Mesenteric fat pad (tissue), 1 donor: ENCODE results near the gene IL21. TPM values are rescaled to one million over a fixed set of nuclear protein-coding genes. Genes with fewer than 3 reads are reported as not detected.
"Not testable (repeated sequence)": the region's sequence is repeated elsewhere in the genome, so short reads cannot be mapped to it uniquely, and the experiment has no call there.

ENCODE experiments used
- DNase-seq: peaks from one replicate; pipeline ENCODE4 v3.0.0-alpha.2; 2020; ENCODE audit warnings: low spot score
- long read RNA-seq: library from polyadenylated mRNA; unstranded; transcript quantifications from one replicate; pipeline ENCODE4 v2.0.0, GENCODE V29; 2020
- total RNA-seq: library from RNA; stranded (reverse); fragmentation: NEBNext Ultra II Directional; extraction: Animal tissue kit (Norgen Biotek cat#: 25700); gene quantifications from one replicate; pipeline ENCODE4 v1.2.1, GENCODE V29; 2021
- donor health status: DM: yes; HTN: yes; CAD: no.

The IL21 gene
- total RNA-seq: not detected
- long read RNA-seq: 0 reads

GRCh38 chr4:122621016-122621507 is at the start of gene IL21:
TSS of gene IL21 (minus strand) at chr4:122621066. CDS start at chr4:122621011, 55 bp downstream.
- DNase-seq: no peak

DNA sequence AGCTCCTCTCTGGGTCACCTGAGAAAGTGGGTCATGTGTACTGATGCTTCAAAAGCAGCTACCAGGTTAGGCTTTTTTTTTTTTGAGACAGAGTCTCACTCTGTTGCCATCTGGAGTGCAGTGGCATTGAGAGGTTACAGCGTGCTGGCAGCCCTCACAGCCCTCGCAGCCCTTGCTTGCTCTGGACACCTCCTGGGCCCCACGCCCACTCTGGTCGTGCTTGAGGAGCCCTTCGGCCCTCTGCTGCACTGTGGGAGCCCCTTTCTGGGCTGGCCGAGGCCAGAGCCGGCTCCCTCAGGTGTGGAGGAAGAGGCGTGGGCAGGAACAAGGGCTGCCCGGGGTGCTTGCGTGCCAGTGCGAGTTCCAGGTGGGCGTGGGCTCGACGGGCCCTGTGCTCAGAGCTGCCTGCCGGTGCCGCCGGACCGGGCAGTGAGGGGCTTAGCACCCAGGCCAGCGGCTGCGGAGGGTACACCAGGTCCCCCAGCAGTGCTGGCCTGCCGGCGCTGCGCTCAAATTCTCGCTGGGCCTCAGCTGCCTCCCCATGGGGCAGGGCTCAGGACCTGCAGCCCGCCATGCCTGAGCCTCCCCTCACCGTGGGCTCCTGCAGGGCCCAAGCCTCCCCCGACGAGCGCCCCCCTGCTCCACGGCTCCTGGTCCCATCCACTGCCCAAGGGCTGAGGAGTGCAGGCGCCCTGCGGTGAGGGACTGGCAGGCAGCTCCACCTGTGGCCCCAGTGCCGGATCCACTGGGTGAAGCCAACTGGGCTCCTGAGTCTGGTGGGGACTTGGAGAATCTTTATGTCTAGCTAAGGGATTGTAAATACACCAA is 49.3 kb upstream of the IL21 start:
- DNase-seq: no peak

- DNase-seq: no peak
Measured at GRCh38 chr4:122668241-122668640, 47.4 kb upstream of the IL21 start.

DNA sequence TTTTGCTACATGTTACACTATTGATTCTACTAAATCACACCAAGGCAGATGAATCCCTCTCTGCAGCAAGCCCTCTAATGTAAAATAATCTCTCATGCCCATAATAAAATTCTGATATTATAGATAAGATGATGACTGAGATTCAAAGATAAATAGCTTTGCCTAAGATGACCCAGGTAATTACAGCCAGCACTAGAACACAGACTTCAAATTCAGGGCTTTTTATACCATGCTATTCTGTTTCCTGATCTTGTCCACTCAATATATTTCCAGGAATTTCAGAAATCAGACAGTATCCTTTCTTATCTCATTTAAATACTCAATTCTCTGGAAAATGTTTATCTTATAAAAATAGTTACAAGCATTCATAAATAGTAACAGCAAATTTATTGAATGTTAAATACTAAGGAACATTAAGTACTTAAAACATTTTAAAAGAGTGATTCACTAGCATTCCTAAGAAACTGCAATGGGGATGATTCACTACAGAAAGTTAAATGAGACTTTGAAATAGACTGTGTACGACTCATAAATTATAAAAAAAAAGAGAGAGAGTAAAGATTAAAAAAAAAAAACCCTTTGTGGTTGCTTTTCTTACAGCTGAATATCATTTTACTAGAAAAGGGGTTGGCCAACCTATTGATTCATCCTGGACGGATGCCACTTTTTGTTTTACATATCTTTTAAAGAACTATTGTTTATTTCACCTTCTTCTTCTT is 45.8 kb upstream of the IL21 start:
- no peak for DNase-seq

DNA sequence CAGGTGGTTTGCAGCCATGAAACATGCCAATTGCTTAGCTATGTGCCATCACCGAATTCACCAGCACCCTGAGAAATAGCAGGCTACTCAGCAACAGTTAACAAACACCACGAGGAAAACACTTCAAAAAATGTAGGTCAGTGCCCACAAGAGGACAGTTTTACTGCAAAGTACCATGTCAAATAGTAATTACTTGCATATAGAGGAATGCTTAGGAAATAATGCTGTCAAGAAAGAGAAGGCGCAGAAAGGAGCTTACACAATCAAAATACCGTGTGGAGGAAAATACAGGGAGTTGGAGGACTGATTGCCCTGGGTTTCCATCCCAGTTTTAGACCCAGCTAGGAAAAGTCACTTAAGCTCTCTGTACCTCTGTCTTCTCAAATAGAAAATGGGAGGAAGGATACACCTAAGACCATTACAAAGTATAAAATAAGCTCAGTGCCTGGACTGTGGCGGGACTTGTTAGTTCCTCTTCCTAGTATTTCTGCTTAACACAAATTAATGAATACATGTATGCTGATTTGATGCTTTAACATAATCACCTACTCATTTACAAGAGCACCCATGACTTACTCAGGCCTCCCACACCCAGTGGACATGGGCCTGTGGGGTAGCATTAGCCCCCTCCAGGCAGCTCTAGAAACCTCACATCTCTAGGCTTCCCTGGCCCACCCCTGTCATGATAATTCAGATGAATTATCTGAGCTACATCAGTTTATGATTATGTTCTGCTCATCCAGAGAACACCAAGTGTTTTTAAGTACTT is 44.5 kb upstream of the IL21 start:
- no peak for DNase-seq

DNA sequence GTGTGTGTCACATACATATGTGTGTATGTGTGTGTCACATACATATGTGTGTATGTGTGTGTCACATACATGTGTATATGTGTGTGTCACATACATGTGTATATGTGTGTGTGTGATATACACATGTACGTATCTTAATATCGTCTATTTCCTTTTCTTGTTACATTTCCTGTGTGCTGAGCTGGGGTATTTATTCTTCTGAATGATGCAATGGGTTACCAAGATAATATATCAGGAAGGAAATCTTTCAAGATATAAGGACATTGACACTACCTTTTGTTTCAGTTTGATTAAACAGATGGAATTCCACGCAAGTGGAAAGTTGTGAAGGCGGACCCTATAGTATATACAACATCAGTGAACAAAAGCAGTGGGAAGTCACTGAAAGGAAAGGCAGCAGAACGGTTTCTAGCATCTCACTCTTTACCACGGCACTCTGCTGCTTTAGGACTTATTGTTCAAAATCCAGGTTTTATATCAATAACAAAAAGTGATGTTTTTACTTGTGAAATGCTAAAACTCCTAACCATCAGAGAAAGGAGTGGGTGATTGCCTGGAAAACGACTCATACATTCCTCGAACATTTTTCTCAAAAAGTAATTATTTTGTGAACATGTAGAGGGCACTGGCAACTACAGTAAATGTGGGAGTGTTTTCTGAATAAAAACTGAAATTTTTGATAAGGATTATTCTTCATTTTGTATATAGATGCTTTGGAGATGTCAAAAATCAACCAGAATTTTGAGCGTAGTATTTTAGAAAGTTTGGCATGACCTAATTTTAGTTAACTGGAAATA is 43.1 kb upstream of the IL21 start:
- no peak for DNase-seq

DNA sequence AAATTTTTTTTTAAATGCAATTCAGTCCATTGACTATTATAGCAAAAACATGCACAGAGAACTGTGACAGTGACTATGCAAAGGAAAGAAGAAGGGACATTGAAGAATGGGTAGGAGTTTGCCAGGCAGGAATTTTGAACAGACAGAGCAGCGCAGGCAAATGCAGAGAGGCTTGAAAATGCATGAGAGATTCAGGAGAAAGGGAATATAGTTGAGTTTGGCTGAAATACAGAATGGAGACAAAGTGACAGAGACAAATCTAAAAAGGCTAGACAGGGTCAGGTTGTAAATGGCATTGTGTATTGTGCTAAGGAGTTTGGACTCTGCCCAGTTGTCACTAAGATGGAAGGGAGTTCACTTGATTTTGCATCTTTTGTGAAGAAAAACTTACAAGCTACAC is 42.4 kb upstream of the IL21 start:
- no peak for DNase-seq

DNA sequence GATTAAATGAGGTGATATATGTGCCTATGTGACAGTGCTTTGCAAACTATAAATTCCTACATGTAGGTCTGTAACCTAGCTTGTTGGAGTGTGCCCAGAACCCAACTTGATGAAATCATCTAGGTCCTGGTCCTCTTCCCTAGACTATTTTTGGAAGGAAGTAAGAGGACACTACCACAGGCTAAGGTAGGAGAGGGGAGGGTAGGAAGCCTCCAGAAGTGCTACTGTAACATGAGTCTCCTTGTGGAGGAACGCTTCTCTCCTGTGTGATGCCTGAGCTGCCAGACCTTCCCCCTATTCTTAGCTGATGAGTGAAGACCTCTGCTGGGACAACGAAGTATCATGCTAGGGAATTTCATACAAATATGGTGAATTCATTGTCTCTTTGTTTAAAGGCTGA is 41.8 kb upstream of the IL21 start:
- DNase-seq: no peak

DNA sequence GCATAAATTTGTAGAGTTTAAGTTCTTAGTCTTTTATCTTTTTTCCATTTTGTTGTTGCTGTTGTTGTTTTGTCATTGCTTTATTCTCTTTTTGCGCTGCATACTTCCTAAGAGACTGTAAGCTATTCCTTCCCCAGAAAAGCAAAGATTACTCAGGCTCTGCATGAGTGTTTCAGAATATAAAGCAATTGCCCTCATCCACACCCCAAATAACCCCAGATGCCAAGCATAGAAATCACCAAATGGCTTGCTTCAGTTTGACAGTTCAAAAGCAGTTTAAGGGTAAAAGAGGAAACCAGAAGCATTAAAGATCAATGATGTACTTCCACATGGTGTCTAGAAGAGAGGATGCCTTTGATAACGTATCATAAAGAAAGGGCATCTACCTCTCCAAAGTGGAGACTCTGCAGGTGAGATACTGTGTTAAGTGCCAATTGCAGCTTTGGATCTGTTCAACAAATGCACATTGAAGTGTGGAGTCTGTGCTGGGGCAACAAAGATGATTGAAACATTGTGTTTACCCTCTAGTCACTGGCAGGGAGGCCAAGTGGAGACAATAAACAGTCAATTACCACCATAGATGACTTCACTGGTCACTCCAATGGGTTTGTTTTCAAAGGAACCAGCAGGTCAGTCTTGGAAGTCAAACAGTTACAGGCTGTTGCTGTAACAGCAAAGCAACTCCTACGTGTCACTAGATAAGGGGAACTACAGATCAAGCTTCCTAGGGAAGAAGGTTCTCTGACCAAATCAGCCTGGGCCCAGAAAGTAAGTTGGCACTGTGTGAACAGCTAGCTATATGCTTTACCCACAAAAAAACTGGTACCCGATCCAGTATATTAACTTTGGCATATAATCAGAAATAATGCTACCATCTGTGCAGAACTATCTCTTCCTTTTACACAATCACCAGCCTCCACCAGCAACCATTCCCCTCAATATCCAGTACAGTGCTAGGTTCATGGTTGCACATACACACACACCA is 40.6 kb upstream of the IL21 start:
- DNase-seq: no peak

DNA sequence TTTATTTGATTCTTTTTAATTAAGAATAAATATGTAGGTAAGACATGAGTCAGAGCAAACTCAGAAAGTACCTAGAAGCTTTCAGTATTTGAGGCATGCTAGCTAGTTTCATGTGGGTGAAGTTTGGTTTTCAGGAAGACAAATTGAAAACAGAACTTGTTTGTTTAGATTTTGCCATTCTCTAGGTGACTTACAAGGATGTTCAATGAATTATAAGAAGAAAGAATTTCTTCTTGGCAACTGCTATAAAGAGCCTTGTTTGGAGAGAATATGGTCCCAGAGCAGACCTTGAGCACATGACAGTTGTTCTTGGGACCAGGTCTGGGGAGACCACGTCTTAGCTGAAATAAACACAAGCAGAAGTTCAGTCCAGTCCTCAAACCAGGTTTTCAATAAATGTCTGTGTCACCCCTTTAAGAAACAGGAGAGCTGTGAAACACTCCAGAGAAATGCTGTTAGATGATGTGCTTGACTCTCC is 38.0 kb upstream of the IL21 start:
- no peak for DNase-seq

DNA sequence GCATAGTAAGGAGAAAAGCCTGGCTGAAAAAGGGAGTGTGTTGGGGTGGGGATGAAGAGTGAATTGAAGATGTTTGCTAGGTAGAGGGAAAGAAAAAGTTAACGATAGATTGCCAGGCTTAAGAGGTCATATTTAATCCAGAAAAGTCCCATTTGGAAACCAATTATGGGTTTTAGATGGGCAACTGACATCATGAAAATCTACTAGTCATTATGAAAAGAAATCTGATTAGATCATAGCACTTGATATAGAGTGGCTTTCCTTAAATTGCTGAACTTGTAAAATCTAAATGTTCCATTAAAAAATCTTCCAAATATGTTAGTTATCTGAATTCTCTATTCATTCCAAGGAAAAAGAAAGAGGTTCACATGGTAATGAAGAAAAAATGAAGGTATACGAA is 37.5 kb upstream of the IL21 start:
- no peak for DNase-seq

GRCh38 chr4:122657553-122657952 is 36.7 kb upstream of the IL21 start:
- no peak for DNase-seq

GRCh38 chr4:122656583-122656982 is 35.7 kb upstream of the IL21 start:
- not testable (repeated sequence) for DNase-seq

DNA sequence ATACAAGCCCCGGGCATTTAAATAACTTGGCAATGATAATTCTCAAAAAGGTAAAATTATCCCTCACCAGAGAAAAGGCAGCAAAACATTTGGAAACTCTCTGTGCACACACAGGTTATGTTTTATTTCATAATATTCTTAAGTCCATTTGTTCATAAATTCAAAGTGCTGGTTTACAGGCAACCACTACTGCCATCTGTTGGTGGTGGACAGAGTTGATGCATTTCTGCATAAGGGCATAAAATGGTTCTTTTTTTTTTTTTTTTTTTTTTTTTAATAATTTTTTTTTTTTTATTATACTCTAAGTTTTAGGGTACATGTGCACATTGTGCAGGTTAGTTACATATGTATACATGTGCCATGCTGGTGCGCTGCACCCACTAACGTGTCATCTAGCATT is 31.5 kb upstream of the IL21 start:
- DNase-seq: no peak

GRCh38 chr4:122650148-122650547 is 29.3 kb upstream of the IL21 start:
- DNase-seq: no peak

- DNase-seq: no peak
Measured at GRCh38 chr4:122647656-122648055, 26.8 kb upstream of the IL21 start.

DNA sequence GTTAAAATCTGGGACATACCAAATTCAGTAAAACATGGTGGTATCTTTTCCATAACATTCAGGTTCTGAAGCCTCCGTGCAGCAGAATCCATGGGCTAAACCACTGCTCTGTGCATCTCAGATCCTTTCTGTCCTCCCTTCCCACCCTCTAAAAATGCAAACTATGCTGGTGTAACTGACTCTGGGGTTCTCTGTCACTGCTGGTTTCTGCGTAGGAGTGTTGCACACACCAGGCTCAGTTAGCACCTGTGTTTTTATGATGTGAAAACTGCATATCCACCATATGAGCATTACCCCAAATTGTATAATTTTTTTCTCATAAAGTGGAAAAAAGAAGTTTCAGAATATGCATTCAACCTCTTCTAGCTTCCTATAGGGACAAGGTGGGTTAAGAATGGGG is 22.4 kb upstream of the IL21 start:
- DNase-seq: no peak

DNA sequence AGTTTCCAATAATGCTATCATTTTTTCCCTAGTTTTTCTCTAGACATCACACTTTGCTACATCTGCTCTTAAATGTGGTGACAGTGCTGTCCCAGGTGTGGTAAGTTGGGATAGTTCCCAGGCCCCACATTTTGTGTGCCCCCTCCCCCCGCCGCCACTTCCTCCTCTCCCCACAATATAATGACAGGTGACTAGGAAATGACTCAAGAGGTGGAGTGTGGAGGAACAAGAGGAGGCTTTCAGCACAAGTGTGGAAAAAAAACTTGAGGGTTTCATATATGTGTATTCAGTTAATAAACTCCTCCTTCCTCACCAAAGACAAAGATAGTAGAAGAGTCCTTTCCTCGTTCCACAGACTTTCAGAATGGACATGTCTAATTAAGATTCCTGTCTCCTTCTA is 18.3 kb upstream of the IL21 start:
- no peak for DNase-seq

GRCh38 chr4:122636697-122637096 is 15.8 kb upstream of the IL21 start:
- no peak for DNase-seq

DNA sequence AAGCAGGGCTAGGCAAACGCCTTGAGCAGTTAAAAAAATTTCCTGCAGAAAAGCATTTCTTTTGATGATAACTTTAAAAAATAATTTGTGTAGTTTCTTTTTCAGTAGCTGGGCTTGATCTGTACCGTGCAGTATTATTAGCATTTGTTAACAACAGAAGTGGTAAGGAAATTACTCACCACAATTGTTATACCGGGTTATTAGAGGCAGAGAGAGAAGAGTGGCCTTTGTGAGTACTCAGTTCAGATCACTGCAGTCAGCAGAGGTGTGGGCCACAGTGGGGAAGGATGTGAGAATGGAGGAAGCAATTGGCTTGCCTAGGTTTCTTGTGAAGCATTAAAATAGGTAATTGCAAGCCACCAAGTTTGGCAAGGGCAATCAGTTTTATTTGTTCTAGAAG is 14.3 kb upstream of the IL21 start:
- no peak for DNase-seq
